HepG2 (cell line): ENCODE measurements around the gene C19orf85.

Experiments used
- BHLHE40 ChIP-seq: IDR thresholded peaks from 2 replicates; pipeline ENCODE4 v1.6.1; 2011; ENCODE audit warnings: low read length, improper control_type of control experiment
- HMGXB3 ChIP-seq: sonication (generic); formaldehyde crosslinking; IDR thresholded peaks from 2 replicates; pipeline ENCODE4 v1.4.0; 2020; ENCODE audit warnings: missing genetic modification reagents, borderline replicate concordance
- KDM3A ChIP-seq: IDR thresholded peaks from 2 replicates; pipeline ENCODE4 v1.6.1; 2018; ENCODE audit warnings: low read depth, missing compliant biosample characterization
- NCOA2 ChIP-seq: sonication (generic); formaldehyde crosslinking; IDR thresholded peaks from 2 replicates; pipeline ENCODE4 v1.8.0; 2022; ENCODE audit warnings: inconsistent platforms
- POLR2A ChIP-seq, 2 experiments: IDR thresholded peaks; 2 replicates each; pipeline ENCODE4 v1.6.1; 2011; ENCODE audit warnings: low read depth in 2 of 2, low read length in 2 of 2, mild to moderate bottlenecking in 1 of 2, moderate library complexity in 1 of 2; ENCODE audit not compliant: insufficient read depth in 1 of 2
- SIN3A ChIP-seq: IDR thresholded peaks from 2 replicates; pipeline ENCODE4 v1.6.1; 2011; ENCODE audit warnings: low read depth, mild to moderate bottlenecking, control low read depth, low read length, borderline replicate concordance
- SNAI1 ChIP-seq: sonication (generic); formaldehyde crosslinking; IDR thresholded peaks from 2 replicates; pipeline ENCODE4 v1.5.0; 2020; ENCODE audit warnings: mild to moderate bottlenecking, missing genetic modification reagents, borderline replicate concordance
- ZBTB33 ChIP-seq: sonication (generic); formaldehyde crosslinking; IDR thresholded peaks from 2 replicates; pipeline ENCODE4 v1.4.0; 2020; ENCODE audit warnings: missing genetic modification reagents
- ZNF512 ChIP-seq: sonication (generic); formaldehyde crosslinking; IDR thresholded peaks from 2 replicates; pipeline ENCODE4 v1.4.0; 2020; ENCODE audit warnings: mild to moderate bottlenecking, missing genetic modification reagents
- ZNF552 ChIP-seq: sonication (generic); formaldehyde crosslinking; IDR thresholded peaks from 2 replicates; pipeline ENCODE4 v1.9.0; 2022; ENCODE audit warnings: missing genetic modification reagents, mild to moderate bottlenecking, borderline replicate concordance
- ZZZ3 ChIP-seq: sonication (generic); formaldehyde crosslinking; IDR thresholded peaks from 2 replicates; pipeline ENCODE4 v1.4.0; 2020; ENCODE audit warnings: missing genetic modification reagents, mild to moderate bottlenecking, borderline replicate concordance
- TF ChIP-seq, protein P1 (sequence below): sonication (generic); formaldehyde crosslinking; IDR thresholded peaks from 2 replicates; pipeline ENCODE4 v1.5.0; 2020; ENCODE audit warnings: missing genetic modification reagents, mild to moderate bottlenecking, borderline replicate concordance

- TF ChIP-seq ZBTB33 (CRISPR knock-in tag) (no peak), POLR2A (IDR thresholded peaks at IDR 0.05; ENCODE audit: insufficient read depth in 1 of 2, low read depth in 2 of 2, low read length in 2 of 2) (no peak), NCOA2 (CRISPR knock-in tag) (no peak), BHLHE40 (no peak), ZNF512 (CRISPR knock-in tag) (no peak), SNAI1 (no peak), ZZZ3 (CRISPR knock-in tag) (no peak), ZNF552 (no peak), HMGXB3 (CRISPR knock-in tag) (no peak), SIN3A (no peak), KDM3A (CRISPR knock-in tag) (no peak)
- TF ChIP-seq, protein P1, sequence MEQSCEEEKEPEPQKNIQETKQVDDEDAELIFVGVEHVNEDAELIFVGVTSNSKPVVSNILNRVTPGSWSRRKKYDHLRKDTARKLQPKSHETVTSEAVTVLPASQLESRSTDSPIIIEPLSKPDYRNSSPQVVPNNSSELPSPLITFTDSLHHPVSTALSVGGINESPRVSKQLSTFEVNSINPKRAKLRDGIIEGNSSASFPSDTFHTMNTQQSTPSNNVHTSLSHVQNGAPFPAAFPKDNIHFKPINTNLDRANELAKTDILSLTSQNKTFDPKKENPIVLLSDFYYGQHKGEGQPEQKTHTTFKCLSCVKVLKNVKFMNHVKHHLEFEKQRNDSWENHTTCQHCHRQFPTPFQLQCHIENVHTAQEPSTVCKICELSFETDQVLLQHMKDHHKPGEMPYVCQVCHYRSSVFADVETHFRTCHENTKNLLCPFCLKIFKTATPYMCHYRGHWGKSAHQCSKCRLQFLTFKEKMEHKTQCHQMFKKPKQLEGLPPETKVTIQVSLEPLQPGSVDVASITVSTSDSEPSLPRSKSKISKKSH (CRISPR knock-in tag) = no peak
These were observed 7.9 kb upstream of the C19orf85 start for GRCh38 chr19:55472463-55472862.
